ENCODE results near the gene BDP1.
"Not testable (repeated sequence)": the region's sequence is repeated elsewhere in the genome, so short reads cannot be mapped to it uniquely, and the experiment has no call there.

- not testable (repeated sequence) for TF ChIP-seq POLR2A (IDR thresholded peaks at IDR 0.05)
- TF ChIP-seq, protein P1, sequence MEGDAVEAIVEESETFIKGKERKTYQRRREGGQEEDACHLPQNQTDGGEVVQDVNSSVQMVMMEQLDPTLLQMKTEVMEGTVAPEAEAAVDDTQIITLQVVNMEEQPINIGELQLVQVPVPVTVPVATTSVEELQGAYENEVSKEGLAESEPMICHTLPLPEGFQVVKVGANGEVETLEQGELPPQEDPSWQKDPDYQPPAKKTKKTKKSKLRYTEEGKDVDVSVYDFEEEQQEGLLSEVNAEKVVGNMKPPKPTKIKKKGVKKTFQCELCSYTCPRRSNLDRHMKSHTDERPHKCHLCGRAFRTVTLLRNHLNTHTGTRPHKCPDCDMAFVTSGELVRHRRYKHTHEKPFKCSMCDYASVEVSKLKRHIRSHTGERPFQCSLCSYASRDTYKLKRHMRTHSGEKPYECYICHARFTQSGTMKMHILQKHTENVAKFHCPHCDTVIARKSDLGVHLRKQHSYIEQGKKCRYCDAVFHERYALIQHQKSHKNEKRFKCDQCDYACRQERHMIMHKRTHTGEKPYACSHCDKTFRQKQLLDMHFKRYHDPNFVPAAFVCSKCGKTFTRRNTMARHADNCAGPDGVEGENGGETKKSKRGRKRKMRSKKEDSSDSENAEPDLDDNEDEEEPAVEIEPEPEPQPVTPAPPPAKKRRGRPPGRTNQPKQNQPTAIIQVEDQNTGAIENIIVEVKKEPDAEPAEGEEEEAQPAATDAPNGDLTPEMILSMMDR (IDR thresholded peaks at IDR 0.05) = not testable (repeated sequence)
Measured at GRCh38 chr5:71432410-71432809, 23.0 kb upstream of the BDP1 start.

Measured in testis (tissue), 2 donors.